HG03196 (cell line): ENCODE data around the gene STK32C.
"Not testable (repeated sequence)": the region's sequence is repeated elsewhere in the genome, so short reads cannot be mapped to it uniquely, and the experiment has no call there.

Source experiments
- ATAC-seq: cut with Tn5 transposase; IDR thresholded peaks from one replicate; pipeline ENCODE4 v1.9.1; 2021; ENCODE audit not compliant: unreplicated experiment

Gene STK32C

GRCh38 chr10:132338876-132339275 lies 31.1 kb upstream of the STK32C start:
- ATAC-seq: no peak

- ATAC-seq: not testable (repeated sequence)
Observed at GRCh38 chr10:132337854-132338253, 30.1 kb upstream of the STK32C start.

GRCh38 chr10:132336919-132337407 lies 29.2 kb upstream of the STK32C start:
- no peak for ATAC-seq

- ATAC-seq: no peak
Observed at GRCh38 chr10:132336064-132336746, 28.5 kb upstream of the STK32C start.

- peak; percentile 46 for ATAC-seq
Observed at GRCh38 chr10:132335189-132336063, 27.7 kb upstream of the STK32C start.

- no peak for ATAC-seq
Observed at GRCh38 chr10:132334631-132335188, 27.0 kb upstream of the STK32C start.

- no peak for ATAC-seq
Observed at GRCh38 chr10:132333386-132333785, 25.6 kb upstream of the STK32C start.

GRCh38 chr10:132332433-132332754 lies 24.6 kb upstream of the STK32C start:
- peak; percentile 35 for ATAC-seq

GRCh38 chr10:132331601-132332432 lies 24.1 kb upstream of the STK32C start, which contains the start of gene LRRC27:
LRRC27 (plus strand) TSS chr10:132332193; CDS start chr10:132333525, 1,332 bp downstream.
- peak; percentile 72 for ATAC-seq

GRCh38 chr10:132330486-132330833 lies 22.7 kb upstream of the STK32C start:
- no peak for ATAC-seq

- no peak for ATAC-seq
Observed at GRCh38 chr10:132329565-132330485, 22.1 kb upstream of the STK32C start.

GRCh38 chr10:132328738-132329137 lies 21.0 kb upstream of the STK32C start:
- no peak for ATAC-seq

GRCh38 chr10:132328106-132328505 lies 20.4 kb upstream of the STK32C start:
- ATAC-seq: no peak

GRCh38 chr10:132326925-132327324 lies 19.2 kb upstream of the STK32C start:
- no peak for ATAC-seq

- ATAC-seq: no peak
Observed at GRCh38 chr10:132326344-132326889, 18.7 kb upstream of the STK32C start.

GRCh38 chr10:132324186-132324585 lies 16.4 kb upstream of the STK32C start:
- ATAC-seq: no peak

- ATAC-seq: no peak
Observed at GRCh38 chr10:132322586-132323048, 14.9 kb upstream of the STK32C start.

- ATAC-seq: no peak
Observed at GRCh38 chr10:132321726-132322125, 14.0 kb upstream of the STK32C start.

GRCh38 chr10:132320654-132321469 lies 13.1 kb upstream of the STK32C start:
- no peak for ATAC-seq
